DOHH2 (cell line): ENCODE measurements around the gene LPGAT1.

ENCODE experiments used
- EZH2phosphoT487 ChIP-seq: fragments of 200-600 bp; sonication (generic); IDR thresholded peaks from 2 replicates; pipeline ENCODE4 v1.6.1; 2017; ENCODE audit warnings: borderline replicate concordance, mild to moderate bottlenecking, antibody characterized with exemption, low read length, moderate library complexity, mixed read lengths
- TF ChIP-seq, protein P1 (sequence below): fragments of 200-600 bp; sonication (generic); IDR thresholded peaks from one replicate; pipeline ENCODE4 v1.5.1; 2014; ENCODE audit warnings: antibody characterized with exemption, mild to moderate bottlenecking, low read depth, low read length; ENCODE audit not compliant: poor library complexity, severe bottlenecking

DNA sequence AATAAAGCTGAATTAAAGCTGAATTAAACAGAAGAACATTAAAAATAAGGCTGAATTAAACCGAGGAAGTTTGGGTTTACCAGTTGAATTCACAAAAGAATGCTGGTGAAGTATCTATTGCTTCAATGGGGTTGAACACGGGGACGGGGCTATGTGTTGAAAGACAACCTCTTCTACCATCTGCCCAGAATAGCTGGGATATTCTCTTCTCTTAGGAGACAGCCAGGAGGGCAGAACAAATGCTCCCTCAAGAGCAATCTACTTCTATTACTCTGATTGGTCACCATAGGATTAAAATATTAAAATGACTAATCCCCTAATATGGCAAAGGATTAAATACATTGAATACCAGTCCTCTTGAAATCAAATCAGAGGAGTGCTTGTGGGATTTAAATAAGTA lies 68.4 kb downstream of the LPGAT1 start:
- TF ChIP-seq, protein P1, sequence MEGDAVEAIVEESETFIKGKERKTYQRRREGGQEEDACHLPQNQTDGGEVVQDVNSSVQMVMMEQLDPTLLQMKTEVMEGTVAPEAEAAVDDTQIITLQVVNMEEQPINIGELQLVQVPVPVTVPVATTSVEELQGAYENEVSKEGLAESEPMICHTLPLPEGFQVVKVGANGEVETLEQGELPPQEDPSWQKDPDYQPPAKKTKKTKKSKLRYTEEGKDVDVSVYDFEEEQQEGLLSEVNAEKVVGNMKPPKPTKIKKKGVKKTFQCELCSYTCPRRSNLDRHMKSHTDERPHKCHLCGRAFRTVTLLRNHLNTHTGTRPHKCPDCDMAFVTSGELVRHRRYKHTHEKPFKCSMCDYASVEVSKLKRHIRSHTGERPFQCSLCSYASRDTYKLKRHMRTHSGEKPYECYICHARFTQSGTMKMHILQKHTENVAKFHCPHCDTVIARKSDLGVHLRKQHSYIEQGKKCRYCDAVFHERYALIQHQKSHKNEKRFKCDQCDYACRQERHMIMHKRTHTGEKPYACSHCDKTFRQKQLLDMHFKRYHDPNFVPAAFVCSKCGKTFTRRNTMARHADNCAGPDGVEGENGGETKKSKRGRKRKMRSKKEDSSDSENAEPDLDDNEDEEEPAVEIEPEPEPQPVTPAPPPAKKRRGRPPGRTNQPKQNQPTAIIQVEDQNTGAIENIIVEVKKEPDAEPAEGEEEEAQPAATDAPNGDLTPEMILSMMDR, result no peak
- TF ChIP-seq EZH2phosphoT487, result no peak
